Suprapubic skin (tissue), 4 donors: Measurements from ENCODE around the gene LHPP. TPM values are rescaled to one million over a fixed set of nuclear protein-coding genes. Genes with fewer than 3 reads are reported as not detected.
A peak's percentile ranks its signal among the peaks of the same experiment; 100 is the strongest.

Experiments used
- DNase-seq, 2 donors: peaks; one replicate each; pipeline ENCODE4 v3.0.0-alpha.2; 2019; ENCODE audit warnings: low spot score in 2 of 2
- H3K27ac ChIP-seq: fragments of 200-600 bp; sonication (generic); one replicate; pipeline ENCODE4 v1.5.1; 2019
- H3K27me3 ChIP-seq: fragments of 200-600 bp; sonication (generic); one replicate; pipeline ENCODE4 v1.5.1; 2019
- H3K36me3 ChIP-seq: fragments of 200-600 bp; sonication (generic); one replicate; pipeline ENCODE4 v1.5.1; 2019
- H3K4me1 ChIP-seq: fragments of 200-600 bp; sonication (generic); one replicate; pipeline ENCODE4 v1.5.1; 2019
- H3K4me3 ChIP-seq: fragments of 200-600 bp; sonication (generic); one replicate; pipeline ENCODE4 v1.5.1; 2019; ENCODE audit warnings: mild to moderate bottlenecking
- H3K9me3 ChIP-seq: fragments of 200-600 bp; sonication (generic); one replicate; pipeline ENCODE4 v1.5.1; 2019
- CTCF ChIP-seq, 2 donors: fragments of 200-600 bp in 1 of 2; fragments of 450-650 bp in 1 of 2; sonication (generic) in 1 of 2; IDR thresholded peaks; one replicate each; pipeline ENCODE4 v1.5.1; 2016 to 2019; ENCODE audit warnings: antibody characterized with exemption in 2 of 2, mild to moderate bottlenecking in 1 of 2, moderate library complexity in 1 of 2
- EP300 ChIP-seq: sonication (generic); formaldehyde crosslinking; IDR thresholded peaks from one replicate; pipeline ENCODE4 v1.6.1; 2017; ENCODE audit warnings: antibody characterized with exemption
- POLR2A ChIP-seq, 2 donors: fragments of 450-650 bp; IDR thresholded peaks; one replicate each; pipeline ENCODE4 v1.6.1; 2017; ENCODE audit warnings: antibody characterized with exemption in 2 of 2, mild to moderate bottlenecking in 2 of 2, moderate library complexity in 2 of 2
- POLR2AphosphoS5 ChIP-seq, 3 donors: sonication (generic); formaldehyde crosslinking; IDR thresholded peaks; one replicate each; pipeline ENCODE4 v1.6.1; 2017; ENCODE audit warnings: antibody characterized with exemption in 3 of 3
- WGBS: methylation state at CpG from one replicate; pipeline ENCODE4 v1.1.5; 2018; 5-methylcytosine and 5-hydroxymethylcytosine counted together
- total RNA-seq, 4 donors: library from RNA; depleted of rRNA; stranded (reverse); fragments of >200 nt; gene quantifications; one replicate each; pipeline ENCODE4 v1.1.0, GENCODE V29; 2016

LHPP gene
- total RNA-seq, 4 donors from 2014 or later, result 14.4 to 22.6 (median 15.3) TPM

GRCh38 chr10:124656541-124656940 is 194.9 kb downstream of the LHPP start:
- H3K4me3 ChIP-seq, result no peak overlapping the region
- H3K4me1 ChIP-seq, result peaks cover 65% of the 10 kb centered on the region

GRCh38 chr10:124657806-124658205 is 196.2 kb downstream of the LHPP start:
- H3K27ac ChIP-seq, result peak overlapping the region; percentile 26

More at GRCh38 chr10:124656541-124656940, 194.9 kb downstream of the LHPP start:
- TF ChIP-seq POLR2AphosphoS5 (IDR thresholded peaks at IDR 0.05), result no peak
- Histone ChIP-seq H3K27me3 (no peaks in the 10 kb centered on the region), H3K36me3 (peaks cover 11% of the 10 kb centered on the region), H3K27ac (no peak overlapping the region), H3K9me3 (no peaks in the 10 kb centered on the region)
- no peak for DNase-seq
- WGBS, result 80% methylated on average over 6 of the region's 6 CpGs

GRCh38 chr10:124658591-124659242 is 197.1 kb downstream of the LHPP start:
- Histone ChIP-seq H3K4me1 (peaks cover 51% of the 10 kb centered on the region), H3K4me3 (no peak overlapping the region), H3K36me3 (peaks cover 23% of the 10 kb centered on the region), H3K27me3 (no peaks in the 10 kb centered on the region), H3K9me3 (no peaks in the 10 kb centered on the region), H3K27ac (peak overlapping the region; percentile 26)
- TF ChIP-seq CTCF (IDR thresholded peaks at IDR 0.05) (no peak), POLR2A (IDR thresholded peaks at IDR 0.05) (no peak), POLR2AphosphoS5 (IDR thresholded peaks at IDR 0.05) (no peak), EP300 (no peak)
- no peak for DNase-seq
- whole genome bisulfite sequencing, result 95% methylated on average over 9 of the region's 12 CpGs

More at GRCh38 chr10:124657806-124658205, 196.2 kb downstream of the LHPP start:
- no peak overlapping the region for H3K4me3 ChIP-seq
- peaks cover 15% of the 10 kb centered on the region for H3K36me3 ChIP-seq
- H3K9me3 ChIP-seq, result no peaks in the 10 kb centered on the region
- H3K4me1 ChIP-seq, result peaks cover 55% of the 10 kb centered on the region
- 54% methylated on average over 9 of the region's 9 CpGs for WGBS
- H3K27me3 ChIP-seq, result no peaks in the 10 kb centered on the region
- DNase-seq, result no peak
- TF ChIP-seq EP300 (no peak), POLR2AphosphoS5 (IDR thresholded peaks at IDR 0.05) (no peak), POLR2A (IDR thresholded peaks at IDR 0.05) (no peak), CTCF (IDR thresholded peaks at IDR 0.05) (no peak)

GRCh38 chr10:124659380-124659779 is 197.8 kb downstream of the LHPP start:
- WGBS, result 17% methylated on average over 2 of the region's 2 CpGs
- peak overlapping the region; percentile 26 for H3K27ac ChIP-seq
- no peak for TF ChIP-seq CTCF (IDR thresholded peaks at IDR 0.05)
- no peak for TF ChIP-seq POLR2A (IDR thresholded peaks at IDR 0.05)
- no peak for TF ChIP-seq POLR2AphosphoS5 (IDR thresholded peaks at IDR 0.05)
- TF ChIP-seq EP300, result no peak

GRCh38 chr10:124660404-124661125 is 198.9 kb downstream of the LHPP start:
- Histone ChIP-seq H3K27ac (no peak overlapping the region), H3K9me3 (no peaks in the 10 kb centered on the region), H3K4me3 (no peak overlapping the region), H3K27me3 (no peaks in the 10 kb centered on the region), H3K36me3 (peaks cover 28% of the 10 kb centered on the region), H3K4me1 (peaks cover 32% of the 10 kb centered on the region)
- WGBS, result 92% methylated on average over 12 of the region's 12 CpGs
- DNase-seq, result no peak
- TF ChIP-seq POLR2AphosphoS5 (IDR thresholded peaks at IDR 0.05) (no peak), CTCF (IDR thresholded peaks at IDR 0.05) (no peak), POLR2A (IDR thresholded peaks at IDR 0.05) (no peak), EP300 (no peak)

More at GRCh38 chr10:124659380-124659779, 197.8 kb downstream of the LHPP start:
- Histone ChIP-seq H3K36me3 (peaks cover 29% of the 10 kb centered on the region), H3K4me1 (peaks cover 44% of the 10 kb centered on the region), H3K27me3 (no peaks in the 10 kb centered on the region), H3K9me3 (no peaks in the 10 kb centered on the region), H3K4me3 (no peak overlapping the region)
- DNase-seq, result no peak
